ENCODE data around the gene PPP6R2.

PPP6R2 gene

GRCh38 chr22:50461536-50461935 is 118.4 kb downstream of the PPP6R2 start:
- Histone ChIP-seq H3K79me2 (ENCODE audit: insufficient read depth, low read length) (peaks cover 23% of the 10 kb centered on the region; the same call in 1 of the 2 replicates), H3F3A (ENCODE audit: low read depth) (no peaks in the 10 kb centered on the region), H3K9me2 (replicated peaks; ENCODE audit: low read depth, low read length) (no peaks in the 10 kb centered on the region), H3K4me2 (ENCODE audit: low read depth, low read length, poor library complexity, severe bottlenecking) (no peak overlapping the region), H3K9me3 (ENCODE audit: insufficient read depth, low read depth, low read length) (no peaks in the 10 kb centered on the region), H3K4me1 (ENCODE audit: insufficient read depth, low read length, poor library complexity, severe bottlenecking) (no peaks in the 10 kb centered on the region), H3K36me3 (ENCODE audit: insufficient read depth, low read length) (peaks cover 97% of the 10 kb centered on the region; the same call in 1 of the 2 replicates), H4K20me1 (ENCODE audit: insufficient read depth, low read length, poor library complexity, severe bottlenecking) (peaks cover 12% of the 10 kb centered on the region), H3K9ac (ENCODE audit: low read depth, low read length, poor library complexity, severe bottlenecking) (no peak overlapping the region), H3K4me3 (ENCODE audit: low read length, poor library complexity, severe bottlenecking) (no peak overlapping the region), H2AFZ (ENCODE audit: low read length) (no peak overlapping the region), H3K27me3 (ENCODE audit: insufficient read depth, low read length, poor library complexity, severe bottlenecking) (no peaks in the 10 kb centered on the region)
- TF ChIP-seq CTCF (conservative IDR thresholded peaks at IDR 0.05; ENCODE audit: low read length): no peak
- TF ChIP-seq EZH2phosphoT487 (IDR thresholded peaks at IDR 0.05; ENCODE audit: borderline replicate concordance): no peak

- Histone ChIP-seq H3K4me3 (ENCODE audit: low read length, poor library complexity, severe bottlenecking) (no peak overlapping the region), H3K9me3 (ENCODE audit: insufficient read depth, low read depth, low read length) (no peaks in the 10 kb centered on the region), H3K4me2 (ENCODE audit: low read depth, low read length, poor library complexity, severe bottlenecking) (no peak overlapping the region), H3K27me3 (ENCODE audit: insufficient read depth, low read length, poor library complexity, severe bottlenecking) (no peaks in the 10 kb centered on the region), H2AFZ (ENCODE audit: low read length) (no peak overlapping the region), H3F3A (ENCODE audit: low read depth) (no peaks in the 10 kb centered on the region), H3K4me1 (ENCODE audit: insufficient read depth, low read length, poor library complexity, severe bottlenecking) (peaks cover 5% of the 10 kb centered on the region), H3K9me2 (replicated peaks; ENCODE audit: low read depth, low read length) (no peaks in the 10 kb centered on the region), H3K36me3 (ENCODE audit: insufficient read depth, low read length) (peaks cover 97% of the 10 kb centered on the region; the same call in 1 of the 2 replicates), H3K79me2 (ENCODE audit: insufficient read depth, low read length) (peaks cover 28% of the 10 kb centered on the region), H4K20me1 (ENCODE audit: insufficient read depth, low read length, poor library complexity, severe bottlenecking) (peaks cover 11% of the 10 kb centered on the region), H3K9ac (ENCODE audit: low read depth, low read length, poor library complexity, severe bottlenecking) (no peak overlapping the region)
- TF ChIP-seq EZH2phosphoT487 (IDR thresholded peaks at IDR 0.05; ENCODE audit: borderline replicate concordance): no peak
- TF ChIP-seq CTCF (conservative IDR thresholded peaks at IDR 0.05; ENCODE audit: low read length): no peak
These were observed 118.9 kb downstream of the PPP6R2 start for GRCh38 chr22:50461979-50462540.

- Histone ChIP-seq H3K27me3 (ENCODE audit: insufficient read depth, low read length, poor library complexity, severe bottlenecking) (no peaks in the 10 kb centered on the region), H3K9me3 (ENCODE audit: insufficient read depth, low read depth, low read length) (no peaks in the 10 kb centered on the region), H3K36me3 (ENCODE audit: insufficient read depth, low read length) (peaks cover 91% of the 10 kb centered on the region; the same call in 1 of the 2 replicates), H3K79me2 (ENCODE audit: insufficient read depth, low read length) (peaks cover 41% of the 10 kb centered on the region), H2AFZ (ENCODE audit: low read length) (no peak overlapping the region), H3F3A (ENCODE audit: low read depth) (no peaks in the 10 kb centered on the region), H3K4me2 (ENCODE audit: low read depth, low read length, poor library complexity, severe bottlenecking) (no peak overlapping the region), H4K20me1 (ENCODE audit: insufficient read depth, low read length, poor library complexity, severe bottlenecking) (peaks cover 11% of the 10 kb centered on the region), H3K9me2 (replicated peaks; ENCODE audit: low read depth, low read length) (no peaks in the 10 kb centered on the region), H3K4me1 (ENCODE audit: insufficient read depth, low read length, poor library complexity, severe bottlenecking) (peaks cover 17% of the 10 kb centered on the region), H3K4me3 (ENCODE audit: low read length, poor library complexity, severe bottlenecking) (no peak overlapping the region), H3K9ac (ENCODE audit: low read depth, low read length, poor library complexity, severe bottlenecking) (no peak overlapping the region)
- no peak for TF ChIP-seq EZH2phosphoT487 (IDR thresholded peaks at IDR 0.05; ENCODE audit: borderline replicate concordance)
- TF ChIP-seq CTCF (conservative IDR thresholded peaks at IDR 0.05; ENCODE audit: low read length): no peak
These were observed 120.2 kb downstream of the PPP6R2 start for GRCh38 chr22:50463188-50463900.

All from Loucy (cell line).